Measurements from ENCODE around the gene PARVB. TPM values are rescaled to one million over a fixed set of nuclear protein-coding genes. Genes with fewer than 3 reads are reported as not detected.

The PARVB gene
- total RNA-seq, 1 donor from 2014 or later: 12.7 TPM

DNA sequence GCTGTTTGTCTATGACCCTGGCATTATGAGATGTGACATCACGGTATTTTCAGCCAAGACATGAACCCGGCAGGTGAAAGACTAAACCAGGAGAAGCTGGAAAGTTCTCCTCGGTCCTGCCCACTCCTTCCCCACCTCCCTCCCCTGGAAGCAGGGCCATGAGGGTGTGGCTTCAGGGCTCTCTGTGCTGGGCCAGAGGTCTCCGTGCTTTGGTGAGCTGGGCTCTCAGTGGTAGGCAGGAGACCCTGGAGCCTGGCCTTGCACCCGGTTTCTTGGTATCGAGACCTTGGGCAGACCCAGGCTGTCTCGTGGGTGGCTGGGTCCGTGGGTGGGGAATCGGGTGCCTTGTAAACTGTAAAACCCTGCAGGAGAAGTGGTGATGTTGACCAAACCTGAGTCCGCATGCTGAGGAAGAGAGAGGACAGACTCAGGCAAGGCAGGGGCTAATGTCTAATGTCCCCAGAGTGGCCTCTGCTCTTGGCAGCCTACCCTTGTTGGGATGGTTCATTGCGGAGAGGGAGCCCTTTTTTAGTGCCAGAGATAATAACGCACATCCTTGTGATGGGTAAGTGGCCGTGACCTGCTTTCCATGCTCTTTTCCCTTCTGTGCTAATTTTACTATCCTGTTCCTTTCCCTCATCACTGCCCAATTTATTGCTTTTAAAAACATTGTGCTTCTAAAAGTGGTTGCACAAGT is 108.0 kb downstream of the PARVB start:
- no peaks in the 10 kb centered on the region for H4K20me1 ChIP-seq (ENCODE audit: low read depth)
- H3K9me3 Mint-ChIP-seq: peaks cover 9% of the 10 kb centered on the region
- peaks cover 19% of the 10 kb centered on the region for H3K4me1 Mint-ChIP-seq

DNA sequence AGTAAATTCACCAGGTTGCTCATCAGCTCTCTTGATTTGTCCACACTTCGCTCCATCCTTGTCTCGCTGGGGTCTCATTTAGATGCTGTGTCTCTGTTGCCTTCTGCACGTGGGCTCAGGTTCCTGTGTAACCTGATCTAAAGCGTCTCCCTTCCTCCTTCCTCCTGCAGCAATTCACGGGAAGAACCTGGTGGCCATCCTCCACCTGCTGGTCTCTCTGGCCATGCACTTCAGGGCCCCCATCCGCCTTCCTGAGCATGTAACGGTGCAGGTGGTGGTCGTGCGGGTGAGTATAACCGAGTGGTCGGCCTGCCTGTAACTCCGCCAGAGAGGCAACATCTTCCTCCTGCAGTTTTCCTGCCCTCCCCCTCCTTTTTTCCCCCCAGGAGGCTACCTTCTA is 108.6 kb downstream of the PARVB start:
- Mint-ChIP-seq H3K4me3 (no peak overlapping the region), H3K9me3 (peaks cover 8% of the 10 kb centered on the region), H3K27me3 (ENCODE audit: insufficient read depth, low read depth) (peaks cover 9% of the 10 kb centered on the region), H3K4me1 (peaks cover 19% of the 10 kb centered on the region), H3K27ac (no peak overlapping the region), H3K36me3 (no peaks in the 10 kb centered on the region)
- Histone ChIP-seq H4K20me1 (ENCODE audit: low read depth) (no peaks in the 10 kb centered on the region), H3K9me3 (ENCODE audit: low read depth) (no peaks in the 10 kb centered on the region), H3F3A (ENCODE audit: low read depth) (no peaks in the 10 kb centered on the region), H3K9ac (no peak overlapping the region), H2AFZ (replicated peaks) (no peak overlapping the region), H3K27me3 (no peaks in the 10 kb centered on the region), H3K4me2 (no peak overlapping the region), H3K79me2 (ENCODE audit: low read depth) (no peaks in the 10 kb centered on the region), H3K36me3 (no peaks in the 10 kb centered on the region), H3K4me1 (peaks cover 7% of the 10 kb centered on the region), H3K4me3 (no peak overlapping the region), H3K27ac (no peak overlapping the region)
- TF ChIP-seq, protein P1, sequence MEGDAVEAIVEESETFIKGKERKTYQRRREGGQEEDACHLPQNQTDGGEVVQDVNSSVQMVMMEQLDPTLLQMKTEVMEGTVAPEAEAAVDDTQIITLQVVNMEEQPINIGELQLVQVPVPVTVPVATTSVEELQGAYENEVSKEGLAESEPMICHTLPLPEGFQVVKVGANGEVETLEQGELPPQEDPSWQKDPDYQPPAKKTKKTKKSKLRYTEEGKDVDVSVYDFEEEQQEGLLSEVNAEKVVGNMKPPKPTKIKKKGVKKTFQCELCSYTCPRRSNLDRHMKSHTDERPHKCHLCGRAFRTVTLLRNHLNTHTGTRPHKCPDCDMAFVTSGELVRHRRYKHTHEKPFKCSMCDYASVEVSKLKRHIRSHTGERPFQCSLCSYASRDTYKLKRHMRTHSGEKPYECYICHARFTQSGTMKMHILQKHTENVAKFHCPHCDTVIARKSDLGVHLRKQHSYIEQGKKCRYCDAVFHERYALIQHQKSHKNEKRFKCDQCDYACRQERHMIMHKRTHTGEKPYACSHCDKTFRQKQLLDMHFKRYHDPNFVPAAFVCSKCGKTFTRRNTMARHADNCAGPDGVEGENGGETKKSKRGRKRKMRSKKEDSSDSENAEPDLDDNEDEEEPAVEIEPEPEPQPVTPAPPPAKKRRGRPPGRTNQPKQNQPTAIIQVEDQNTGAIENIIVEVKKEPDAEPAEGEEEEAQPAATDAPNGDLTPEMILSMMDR (IDR thresholded peaks at IDR 0.05): no peak
- TF ChIP-seq EZH2 (IDR thresholded peaks at IDR 0.05) (no peak), EZH2phosphoT487 (IDR thresholded peaks at IDR 0.05) (no peak)
- no peak for DNase-seq (ENCODE audit: low spot score)

More for the DNA sequence above, 108.0 kb downstream of the PARVB start:
- Histone ChIP-seq H3K4me2 (no peak overlapping the region), H3K27ac (no peak overlapping the region), H3F3A (ENCODE audit: low read depth) (no peaks in the 10 kb centered on the region), H3K9ac (no peak overlapping the region), H3K4me3 (no peak overlapping the region), H3K4me1 (peaks cover 7% of the 10 kb centered on the region), H2AFZ (replicated peaks) (no peak overlapping the region), H3K36me3 (no peaks in the 10 kb centered on the region), H3K9me3 (ENCODE audit: low read depth) (no peaks in the 10 kb centered on the region), H3K79me2 (ENCODE audit: low read depth) (no peaks in the 10 kb centered on the region), H3K27me3 (no peaks in the 10 kb centered on the region)
- no peaks in the 10 kb centered on the region for H3K36me3 Mint-ChIP-seq
- peaks cover 8% of the 10 kb centered on the region for H3K27me3 Mint-ChIP-seq (ENCODE audit: insufficient read depth, low read depth)
- no peak for DNase-seq (ENCODE audit: low spot score)
- TF ChIP-seq, protein P1 (IDR thresholded peaks at IDR 0.05): no peak
- no peak for TF ChIP-seq EZH2 (IDR thresholded peaks at IDR 0.05)
- TF ChIP-seq EZH2phosphoT487 (IDR thresholded peaks at IDR 0.05): no peak
- H3K27ac Mint-ChIP-seq: no peak overlapping the region
- H3K4me3 Mint-ChIP-seq: no peak overlapping the region

DNA sequence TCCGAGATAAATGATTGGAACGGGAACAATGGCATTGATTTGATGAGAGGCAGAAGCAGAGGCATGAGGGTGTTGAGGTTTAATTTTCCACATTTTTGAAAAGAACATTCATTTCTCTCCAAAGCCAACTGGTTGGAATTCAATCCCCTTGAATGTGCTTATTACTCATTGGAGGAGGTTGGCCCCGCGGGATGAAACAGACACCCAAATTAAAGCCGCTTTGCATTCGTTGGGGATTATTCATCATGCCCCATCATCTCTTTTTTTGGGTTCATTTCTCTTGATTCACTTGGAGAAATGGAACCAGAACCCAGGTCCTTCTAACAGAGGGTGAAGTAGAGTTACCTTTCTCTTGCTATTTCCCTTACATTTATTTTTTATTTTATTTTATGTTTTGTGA is 109.1 kb downstream of the PARVB start:
- Mint-ChIP-seq H3K4me3 (no peak overlapping the region), H3K36me3 (no peaks in the 10 kb centered on the region), H3K27me3 (ENCODE audit: insufficient read depth, low read depth) (peaks cover 11% of the 10 kb centered on the region), H3K9me3 (peaks cover 12% of the 10 kb centered on the region), H3K4me1 (peaks cover 19% of the 10 kb centered on the region), H3K27ac (no peak overlapping the region)
- no peaks in the 10 kb centered on the region for H3K27me3 ChIP-seq
- H3K79me2 ChIP-seq (ENCODE audit: low read depth): no peaks in the 10 kb centered on the region
- no peaks in the 10 kb centered on the region for H3K36me3 ChIP-seq
- no peak overlapping the region for H3K4me2 ChIP-seq
- H3K9ac ChIP-seq: no peak overlapping the region
- TF ChIP-seq EZH2 (IDR thresholded peaks at IDR 0.05): no peak
- TF ChIP-seq, protein P1 (IDR thresholded peaks at IDR 0.05): no peak
- TF ChIP-seq EZH2phosphoT487 (IDR thresholded peaks at IDR 0.05): no peak
- no peak overlapping the region for H3K27ac ChIP-seq
- H3K4me1 ChIP-seq: peaks cover 7% of the 10 kb centered on the region
- no peak overlapping the region for H3K4me3 ChIP-seq
- DNase-seq (ENCODE audit: low spot score): no peak
- H2AFZ ChIP-seq (replicated peaks): no peak overlapping the region
- no peaks in the 10 kb centered on the region for H3F3A ChIP-seq (ENCODE audit: low read depth)
- no peaks in the 10 kb centered on the region for H4K20me1 ChIP-seq (ENCODE audit: low read depth)
- no peaks in the 10 kb centered on the region for H3K9me3 ChIP-seq (ENCODE audit: low read depth)

All from neural progenitor cell (in vitro differentiated cells).